HepG2 (cell line): ENCODE measurements around the gene ACSBG1.

Experiments
- BRCA1 ChIP-seq: sonication (generic); formaldehyde crosslinking; IDR thresholded peaks from 2 replicates; pipeline ENCODE4 v1.4.0; 2020; ENCODE audit warnings: missing genetic modification reagents
- CSRNP1 ChIP-seq: sonication (generic); formaldehyde crosslinking; IDR thresholded peaks from 2 replicates; pipeline ENCODE4 v1.8.1; 2023; ENCODE audit warnings: mild to moderate bottlenecking, missing genetic modification reagents
- FOXM1 ChIP-seq: sonication (generic); formaldehyde crosslinking; IDR thresholded peaks from 2 replicates; pipeline ENCODE4 v1.5.0; 2020; ENCODE audit warnings: missing genetic modification reagents
- HMG20B ChIP-seq: conservative IDR thresholded peaks from 2 replicates; pipeline ENCODE4 v1.6.1; 2016; ENCODE audit warnings: missing genetic modification reagents, missing compliant biosample characterization

- TF ChIP-seq FOXM1 (CRISPR knock-in tag) = no peak
- no peak for TF ChIP-seq HMG20B (CRISPR knock-in tag)
- no peak for TF ChIP-seq CSRNP1 (CRISPR knock-in tag)
- TF ChIP-seq BRCA1 = no peak
These were observed 21.2 kb upstream of the ACSBG1 start for GRCh38 chr15:78255421-78256043.
